Prostate gland (tissue), 2 donors: Measurements from ENCODE around the gene SELENOO. TPM values are rescaled to one million over a fixed set of nuclear protein-coding genes. Genes with fewer than 3 reads are reported as not detected.
A peak's percentile ranks its signal among the peaks of the same experiment; 100 is the strongest.

Source experiments
- DNase-seq: peaks from one replicate; pipeline ENCODE4 v3.0.0-alpha.2; 2019; ENCODE audit warnings: low spot score
- H3K27ac ChIP-seq, 2 donors: fragments of 200-600 bp; sonication (generic); 2 replicates each; pipeline ENCODE4 v1.5.1; 2017 to 2019
- H3K27me3 ChIP-seq: fragments of 200-600 bp; sonication (generic); replicated peaks from 2 replicates; pipeline ENCODE4 v1.5.1; 2019; ENCODE audit not compliant: insufficient read depth
- H3K36me3 ChIP-seq, 2 donors: fragments of 200-600 bp; sonication (generic); 1 replicate in 1 of 2; 2 replicates in 1 of 2; pipeline versions ENCODE4 v1.5.1 to v1.8.1; 2017 to 2019
- H3K4me1 ChIP-seq: fragments of 200-600 bp; sonication (generic); replicated peaks from 2 replicates; pipeline ENCODE4 v1.5.1; 2019
- H3K4me3 ChIP-seq, 2 donors: fragments of 200-600 bp; sonication (generic); 2 replicates each; pipeline ENCODE4 v1.5.1; 2017 to 2019
- H3K9me3 ChIP-seq: fragments of 200-600 bp; sonication (generic); 2 replicates; pipeline ENCODE4 v1.5.1; 2017
- POLR2A ChIP-seq: fragments of 450-650 bp; IDR thresholded peaks from one replicate; pipeline ENCODE4 v1.6.1; 2016; ENCODE audit warnings: antibody characterized with exemption, mild to moderate bottlenecking
- POLR2AphosphoS5 ChIP-seq: sonication (generic); formaldehyde crosslinking; IDR thresholded peaks from one replicate; pipeline ENCODE4 v1.6.1; 2017; ENCODE audit warnings: antibody characterized with exemption
- WGBS: methylation state at CpG from one replicate; pipeline ENCODE4 v1.1.5; 2018; 5-methylcytosine and 5-hydroxymethylcytosine counted together
- intact Hi-C: fragments of 100-400 bp; cut with DNase I; formaldehyde crosslinking; loops from one replicate; pipeline ENCODE4 v1.14.2; 2022
- total RNA-seq, 2 donors: library from RNA; depleted of rRNA; stranded (reverse); fragments of >200 nt; gene quantifications; one replicate each; pipeline ENCODE4 v1.1.0, GENCODE V29; 2016
- TF ChIP-seq, protein P1 (sequence below), 4 experiments: fragments of 200-600 bp in 2 of 4; fragments of 450-650 bp in 2 of 4; sonication (generic) in 2 of 4; IDR thresholded peaks; 1 replicate in 3 of 4; 2 replicates in 1 of 4; pipeline ENCODE4 v1.5.1; 2016 to 2019; ENCODE audit warnings: antibody characterized with exemption in 4 of 4, mild to moderate bottlenecking in 2 of 4, moderate library complexity in 2 of 4

The SELENOO gene
- total RNA-seq, 2 donors from 2014 or later = 51.8 to 58.5 TPM

DNA sequence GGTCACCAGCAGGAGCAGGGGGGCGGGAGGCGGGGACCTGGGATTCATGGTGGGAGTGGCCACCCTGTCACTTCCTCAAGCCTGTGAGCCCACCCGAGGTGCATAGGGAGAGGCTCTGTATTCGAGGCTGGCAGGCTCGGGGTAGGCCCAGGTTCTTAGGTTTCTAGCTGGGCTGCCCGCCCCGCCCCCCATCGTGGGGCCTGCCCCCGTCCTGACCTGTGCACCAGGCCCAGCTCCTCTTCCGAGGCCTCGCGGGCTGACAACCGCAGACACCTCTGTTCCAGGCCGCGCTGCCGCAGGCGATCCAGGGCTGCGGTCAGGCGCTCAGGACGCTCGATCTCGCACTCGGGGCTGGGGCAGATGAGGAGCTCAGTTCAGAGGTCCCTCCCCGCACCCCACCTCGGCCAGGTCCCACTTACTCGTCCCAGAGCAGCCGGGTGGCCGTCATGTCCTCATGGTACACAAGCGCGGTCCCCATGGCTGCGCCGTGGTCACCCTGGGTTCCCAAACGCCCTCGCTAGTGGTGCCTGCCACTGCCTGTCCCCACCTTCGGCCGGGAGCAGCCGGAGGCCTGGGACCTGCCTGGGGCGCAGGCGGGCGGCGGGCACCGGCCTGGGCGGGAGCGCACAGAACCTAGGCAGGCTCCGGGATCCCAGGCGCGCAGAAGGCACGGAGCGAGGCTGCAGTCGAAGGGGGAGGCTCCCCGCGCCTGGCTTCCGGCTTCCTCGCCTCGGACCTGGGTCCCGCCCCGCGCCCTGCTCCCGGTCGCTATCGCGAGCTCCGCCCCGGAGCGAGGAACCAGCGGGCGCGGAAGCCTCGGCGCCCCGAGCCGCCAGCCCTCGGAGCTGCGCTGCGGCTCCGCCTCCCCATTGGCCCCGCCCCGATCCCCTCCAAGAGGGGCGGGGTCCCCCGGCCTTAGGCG is 50.0 kb downstream of the SELENOO start, which contains the start of gene HDAC10:
TSS of gene HDAC10 (minus strand) at position 711 of the 922 bp plus-strand sequence. CDS start at position 478, 233 bp downstream.
- DNase-seq = peak; percentile 60
- 3% methylated on average over 33 of the region's 81 CpGs for WGBS
- H3K4me3 ChIP-seq = peak within 1 kb of the TSS; percentile 47
- intact Hi-C loops = no loop called here
- no peaks in the 10 kb centered on the region for H3K9me3 ChIP-seq
- TF ChIP-seq POLR2A (no peak), POLR2AphosphoS5 (no peak)
- TF ChIP-seq, protein P1, sequence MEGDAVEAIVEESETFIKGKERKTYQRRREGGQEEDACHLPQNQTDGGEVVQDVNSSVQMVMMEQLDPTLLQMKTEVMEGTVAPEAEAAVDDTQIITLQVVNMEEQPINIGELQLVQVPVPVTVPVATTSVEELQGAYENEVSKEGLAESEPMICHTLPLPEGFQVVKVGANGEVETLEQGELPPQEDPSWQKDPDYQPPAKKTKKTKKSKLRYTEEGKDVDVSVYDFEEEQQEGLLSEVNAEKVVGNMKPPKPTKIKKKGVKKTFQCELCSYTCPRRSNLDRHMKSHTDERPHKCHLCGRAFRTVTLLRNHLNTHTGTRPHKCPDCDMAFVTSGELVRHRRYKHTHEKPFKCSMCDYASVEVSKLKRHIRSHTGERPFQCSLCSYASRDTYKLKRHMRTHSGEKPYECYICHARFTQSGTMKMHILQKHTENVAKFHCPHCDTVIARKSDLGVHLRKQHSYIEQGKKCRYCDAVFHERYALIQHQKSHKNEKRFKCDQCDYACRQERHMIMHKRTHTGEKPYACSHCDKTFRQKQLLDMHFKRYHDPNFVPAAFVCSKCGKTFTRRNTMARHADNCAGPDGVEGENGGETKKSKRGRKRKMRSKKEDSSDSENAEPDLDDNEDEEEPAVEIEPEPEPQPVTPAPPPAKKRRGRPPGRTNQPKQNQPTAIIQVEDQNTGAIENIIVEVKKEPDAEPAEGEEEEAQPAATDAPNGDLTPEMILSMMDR (IDR thresholded peaks at IDR 0.05) = no peak
- H3K4me1 ChIP-seq = peaks cover 15% of the 10 kb centered on the region
- no peaks in the 10 kb centered on the region for H3K36me3 ChIP-seq
- no peaks in the 10 kb centered on the region for H3K27me3 ChIP-seq
- H3K27ac ChIP-seq = peak within 1 kb of the TSS; percentile 59 to 62

DNA sequence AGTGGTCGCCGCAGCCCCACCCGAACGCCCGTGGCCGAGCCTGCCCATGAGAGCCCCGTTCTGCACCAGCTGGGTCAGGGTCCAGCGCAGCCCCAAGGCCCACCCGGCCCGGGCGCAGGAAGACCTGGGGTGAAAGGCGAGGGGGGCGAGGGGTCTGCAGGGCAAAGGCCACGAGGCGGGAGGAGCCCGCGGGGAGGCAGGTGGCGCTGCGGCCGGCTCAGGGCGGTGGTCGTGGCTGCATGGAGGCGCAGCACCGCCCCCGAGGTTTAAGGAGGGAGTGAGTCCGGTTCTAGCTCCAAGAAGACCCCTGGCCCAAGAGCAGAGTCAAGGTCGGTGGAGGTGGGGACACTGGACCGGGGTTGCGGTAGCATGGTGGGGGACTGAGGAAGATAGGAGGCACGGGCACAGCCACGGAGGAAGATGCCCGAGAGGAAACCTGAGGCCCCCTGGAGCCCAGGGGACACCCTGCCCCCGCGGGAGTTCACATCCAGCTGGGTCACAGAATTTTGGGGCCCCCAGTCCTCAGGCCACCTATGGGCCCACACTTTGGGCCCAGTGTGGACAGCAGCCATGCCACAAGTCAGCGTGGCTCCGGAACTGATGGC is 50.8 kb downstream of the SELENOO start:
- TF ChIP-seq POLR2AphosphoS5 (no peak), POLR2A (no peak)
- TF ChIP-seq, protein P1 (IDR thresholded peaks at IDR 0.05) = no peak
- WGBS = 16% methylated on average over 33 of the region's 36 CpGs
- intact Hi-C loops = loop anchor here (2.0 kb wide), 1 partner anchor 91 kb away; the partner anchor contains the start of gene PPP6R2
- H3K36me3 ChIP-seq = no peaks in the 10 kb centered on the region
- H3K27ac ChIP-seq = peak overlapping the region; percentile 59 to 62
- no peak for DNase-seq
- no peaks in the 10 kb centered on the region for H3K27me3 ChIP-seq
- peaks cover 12% of the 10 kb centered on the region for H3K4me1 ChIP-seq
- H3K4me3 ChIP-seq = peak overlapping the region; percentile 47
- no peaks in the 10 kb centered on the region for H3K9me3 ChIP-seq

DNA sequence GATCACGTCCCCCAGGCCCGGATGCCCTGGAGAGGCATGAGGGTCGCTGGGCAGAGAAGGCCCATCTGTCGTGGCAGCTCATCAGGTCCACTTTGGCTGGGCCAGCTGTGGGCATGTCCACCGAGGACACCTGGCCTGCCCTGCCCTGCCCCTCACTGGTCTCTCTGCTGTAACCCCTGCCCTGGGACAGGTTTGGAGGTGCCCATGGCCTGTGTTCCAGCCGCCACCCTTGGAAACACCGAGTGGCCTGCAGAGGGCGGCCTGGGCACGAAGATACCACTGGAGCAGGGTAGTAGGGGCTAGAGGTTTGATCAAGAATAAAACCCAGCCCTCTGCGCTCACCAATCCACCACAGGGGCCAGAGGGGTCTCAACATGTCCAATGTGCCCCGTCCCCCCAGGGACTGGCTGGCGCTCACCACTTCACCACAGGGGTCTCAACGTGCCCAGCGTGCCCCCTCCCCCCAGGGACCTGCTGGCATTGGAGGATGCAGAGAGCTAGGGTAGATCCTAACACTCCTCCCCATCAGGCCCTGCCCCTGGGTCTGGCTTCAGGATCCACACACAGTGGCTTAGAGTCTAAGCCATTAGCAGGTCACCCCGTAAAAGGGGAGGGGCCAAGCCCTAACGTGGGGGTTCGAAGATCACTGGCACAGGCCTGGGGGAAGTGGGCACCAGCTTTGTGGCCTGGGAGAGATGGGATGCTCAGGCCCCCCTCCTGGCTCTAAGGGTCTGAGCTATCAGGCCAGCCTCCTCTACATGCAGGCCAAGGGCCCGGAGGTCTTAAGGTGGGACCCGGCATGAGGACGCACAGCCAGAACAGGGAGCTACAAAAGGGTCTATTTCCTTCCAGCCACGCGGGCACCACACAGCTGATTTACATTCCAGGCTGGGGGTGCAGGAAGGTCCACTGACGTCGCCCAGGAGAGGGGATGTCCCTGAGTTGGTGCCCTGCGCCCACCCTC is 51.6 kb downstream of the SELENOO start:
- no peaks in the 10 kb centered on the region for H3K36me3 ChIP-seq
- H3K27ac ChIP-seq = peak overlapping the region in 1 of 2 donors; percentile 62

More for the DNA sequence above, 51.6 kb downstream of the SELENOO start:
- H3K4me3 ChIP-seq = no peak overlapping the region
- peaks cover 12% of the 10 kb centered on the region for H3K4me1 ChIP-seq
- DNase-seq = peak; percentile 66
- intact Hi-C loops = loop anchor here (2.0 kb wide), 1 partner anchor 90 kb away; the partner anchor contains the start of gene PPP6R2
- TF ChIP-seq POLR2A = no peak
- TF ChIP-seq, protein P1 (IDR thresholded peaks at IDR 0.05) = peak; percentile 31 to 84 (median 66)
- no peaks in the 10 kb centered on the region for H3K27me3 ChIP-seq
- WGBS = 49% methylated on average over 25 of the region's 25 CpGs
- no peaks in the 10 kb centered on the region for H3K9me3 ChIP-seq
